Glutamatergic neuron (in vitro differentiated cells): ENCODE results near the gene POLR2A. TPM values are rescaled to one million over a fixed set of nuclear protein-coding genes. Genes with fewer than 3 reads are reported as not detected.

Source experiments
- DNase-seq: peaks from one replicate; pipeline ENCODE4 v3.0.0; 2022
- H3K27ac Mint-ChIP-seq: one replicate; pipeline ENCODE4 v1.8.0; 2020; ENCODE audit warnings: mild to moderate bottlenecking, mixed read lengths, inconsistent platforms; ENCODE audit not compliant: unreplicated experiment
- H3K27me3 Mint-ChIP-seq: one replicate; pipeline ENCODE4 v1.8.0; 2020; ENCODE audit warnings: mild to moderate bottlenecking, moderate library complexity, mixed read lengths, inconsistent platforms; ENCODE audit not compliant: unreplicated experiment
- H3K36me3 Mint-ChIP-seq: one replicate; pipeline ENCODE4 v1.8.0; 2020; ENCODE audit warnings: mild to moderate bottlenecking, mixed read lengths, inconsistent platforms; ENCODE audit not compliant: unreplicated experiment
- H3K4me1 Mint-ChIP-seq: one replicate; pipeline ENCODE4 v1.8.0; 2020; ENCODE audit warnings: mild to moderate bottlenecking, low read depth, mixed read lengths, inconsistent platforms; ENCODE audit not compliant: unreplicated experiment
- H3K4me3 Mint-ChIP-seq: one replicate; pipeline ENCODE4 v1.8.0; 2020; ENCODE audit warnings: mild to moderate bottlenecking, mixed read lengths, inconsistent platforms; ENCODE audit not compliant: unreplicated experiment
- H3K9me3 Mint-ChIP-seq: one replicate; pipeline ENCODE4 v1.8.0; 2020; ENCODE audit warnings: mild to moderate bottlenecking, moderate library complexity, mixed read lengths, inconsistent platforms; ENCODE audit not compliant: unreplicated experiment
- total RNA-seq: library from RNA; stranded (reverse); fragmentation: NEBNext Ultra II Directional; extraction: Animal tissue kit (Norgen Biotek cat#: 25700); gene quantifications from one replicate; pipeline ENCODE4 v1.2.1, GENCODE V29; 2021; ENCODE audit not compliant: unreplicated experiment
- TF ChIP-seq, protein P1 (sequence below): fragments of 200-600 bp; sonication (generic); IDR thresholded peaks from one replicate; pipeline ENCODE4 v1.5.0; 2021; ENCODE audit not compliant: partially characterized antibody, unreplicated experiment

POLR2A gene
- total RNA-seq, 1 donor from 2014 or later: 200 TPM

DNA sequence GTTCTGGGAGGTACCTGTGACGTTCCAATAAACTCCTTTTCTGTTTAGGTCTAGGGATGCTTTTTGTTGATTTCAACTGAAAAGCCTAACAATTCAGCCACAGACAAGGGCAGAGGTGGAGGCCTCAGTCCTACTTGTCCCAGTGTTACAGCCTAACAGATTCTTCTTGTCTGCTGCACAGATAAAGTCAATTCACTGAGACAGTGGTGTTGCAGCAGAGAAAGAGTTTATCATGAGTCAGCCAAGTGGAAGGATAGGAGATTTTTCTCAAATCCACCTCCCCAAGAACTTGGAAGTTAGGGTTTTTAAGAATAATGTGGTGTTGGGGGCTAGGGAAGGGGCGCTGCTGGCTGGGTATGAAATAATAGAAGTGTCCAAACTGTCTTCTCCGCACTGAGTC is 53.9 kb downstream of the POLR2A start:
- peaks cover 6% of the 10 kb centered on the region for H3K36me3 Mint-ChIP-seq
- DNase-seq: no peak

DNA sequence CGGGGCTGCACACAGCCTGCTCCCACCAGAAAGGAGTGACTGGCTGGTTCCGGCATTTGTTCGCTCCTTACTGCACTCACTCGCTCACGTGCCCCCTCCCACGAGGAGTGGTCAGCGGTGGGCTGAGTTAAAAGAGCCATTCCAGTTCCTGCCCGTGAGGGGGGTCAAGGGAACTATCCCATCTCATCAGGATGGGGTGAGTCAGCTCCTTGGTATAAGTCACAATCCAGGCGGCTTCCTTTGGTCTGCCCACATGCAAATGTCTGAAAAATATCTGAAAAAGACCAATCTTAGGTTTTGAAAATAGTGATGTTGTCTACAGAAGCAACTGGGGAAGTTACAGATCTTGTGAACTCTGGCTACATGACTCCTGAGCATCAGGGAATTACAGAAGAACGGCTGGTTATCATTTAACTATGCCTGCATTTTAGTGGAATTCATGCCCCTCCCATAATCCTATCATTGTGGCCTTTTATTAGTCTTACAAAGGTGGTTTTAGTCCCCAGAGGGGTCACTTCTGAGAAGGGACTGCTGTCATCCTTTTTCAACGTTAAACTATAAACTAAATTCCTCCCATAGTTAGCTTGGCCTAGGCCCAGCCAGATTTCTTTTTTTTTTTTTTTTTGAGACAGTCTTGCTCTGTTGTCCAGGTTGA is 54.9 kb downstream of the POLR2A start:
- DNase-seq: no peak
- Mint-ChIP-seq H3K27me3 (peaks cover 5% of the 10 kb centered on the region), H3K36me3 (peaks cover 6% of the 10 kb centered on the region), H3K4me3 (no peak overlapping the region), H3K27ac (no peak overlapping the region), H3K9me3 (peaks cover 4% of the 10 kb centered on the region), H3K4me1 (no peaks in the 10 kb centered on the region)
- TF ChIP-seq, protein P1, sequence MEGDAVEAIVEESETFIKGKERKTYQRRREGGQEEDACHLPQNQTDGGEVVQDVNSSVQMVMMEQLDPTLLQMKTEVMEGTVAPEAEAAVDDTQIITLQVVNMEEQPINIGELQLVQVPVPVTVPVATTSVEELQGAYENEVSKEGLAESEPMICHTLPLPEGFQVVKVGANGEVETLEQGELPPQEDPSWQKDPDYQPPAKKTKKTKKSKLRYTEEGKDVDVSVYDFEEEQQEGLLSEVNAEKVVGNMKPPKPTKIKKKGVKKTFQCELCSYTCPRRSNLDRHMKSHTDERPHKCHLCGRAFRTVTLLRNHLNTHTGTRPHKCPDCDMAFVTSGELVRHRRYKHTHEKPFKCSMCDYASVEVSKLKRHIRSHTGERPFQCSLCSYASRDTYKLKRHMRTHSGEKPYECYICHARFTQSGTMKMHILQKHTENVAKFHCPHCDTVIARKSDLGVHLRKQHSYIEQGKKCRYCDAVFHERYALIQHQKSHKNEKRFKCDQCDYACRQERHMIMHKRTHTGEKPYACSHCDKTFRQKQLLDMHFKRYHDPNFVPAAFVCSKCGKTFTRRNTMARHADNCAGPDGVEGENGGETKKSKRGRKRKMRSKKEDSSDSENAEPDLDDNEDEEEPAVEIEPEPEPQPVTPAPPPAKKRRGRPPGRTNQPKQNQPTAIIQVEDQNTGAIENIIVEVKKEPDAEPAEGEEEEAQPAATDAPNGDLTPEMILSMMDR: no peak

More for the DNA sequence above, 53.9 kb downstream of the POLR2A start:
- H3K4me3 Mint-ChIP-seq: no peak overlapping the region
- peaks cover 2% of the 10 kb centered on the region for H3K27me3 Mint-ChIP-seq
- H3K27ac Mint-ChIP-seq: no peak overlapping the region
- no peaks in the 10 kb centered on the region for H3K4me1 Mint-ChIP-seq
- H3K9me3 Mint-ChIP-seq: peaks cover 4% of the 10 kb centered on the region
- TF ChIP-seq, protein P1: no peak

DNA sequence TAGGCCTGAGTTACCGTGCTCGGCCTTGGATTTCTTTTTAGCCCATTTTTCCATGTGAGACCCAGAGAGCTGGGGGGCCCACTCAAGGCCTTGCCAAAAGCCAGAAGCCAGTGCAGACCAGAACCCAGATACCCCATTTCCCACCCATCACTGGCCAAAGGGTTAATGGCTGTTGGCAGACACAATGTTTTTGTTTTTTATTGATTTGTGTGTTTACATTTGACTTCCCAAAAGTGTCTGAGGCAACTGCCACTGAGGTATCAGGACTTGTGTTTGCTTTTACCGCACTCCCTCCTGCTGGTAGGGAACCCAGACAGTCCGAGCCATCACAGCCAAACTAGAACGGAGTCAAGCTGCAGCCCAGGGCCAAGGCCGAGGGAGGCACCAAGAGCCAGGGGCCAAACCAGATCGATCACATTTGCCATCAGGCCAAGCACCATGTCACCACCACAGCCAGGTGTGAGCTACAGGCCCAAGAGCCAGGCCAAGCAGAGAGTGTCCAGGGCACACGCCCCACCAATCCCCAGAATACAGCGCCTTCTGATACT is 57.0 kb downstream of the POLR2A start:
- no peak overlapping the region for H3K27ac Mint-ChIP-seq
- peaks cover 5% of the 10 kb centered on the region for H3K27me3 Mint-ChIP-seq
- TF ChIP-seq, protein P1: no peak
- peaks cover 4% of the 10 kb centered on the region for H3K9me3 Mint-ChIP-seq
- H3K4me1 Mint-ChIP-seq: no peaks in the 10 kb centered on the region
- peaks cover 6% of the 10 kb centered on the region for H3K36me3 Mint-ChIP-seq
- H3K4me3 Mint-ChIP-seq: no peak overlapping the region
- DNase-seq: no peak

DNA sequence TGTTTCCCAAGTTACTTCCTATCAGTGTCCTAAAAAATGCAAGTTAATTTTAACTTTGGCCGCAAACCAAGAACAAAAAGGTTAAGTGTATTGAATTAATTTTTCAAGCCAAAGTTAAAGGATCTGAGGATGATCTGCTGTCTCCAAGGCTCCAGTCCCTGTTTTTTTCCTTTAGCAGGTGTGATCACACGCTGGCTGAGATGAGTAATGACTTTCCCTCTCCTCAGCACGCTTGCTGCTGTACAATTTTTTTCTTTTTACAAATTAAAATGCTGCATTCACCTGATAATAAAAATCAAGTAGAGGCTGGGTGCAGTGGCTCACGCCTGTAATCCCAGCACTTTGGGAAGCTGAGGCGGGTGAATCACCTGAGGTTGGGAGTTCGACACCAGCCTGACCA is 60.7 kb downstream of the POLR2A start:
- no peak overlapping the region for H3K4me3 Mint-ChIP-seq
- no peak for DNase-seq
- H3K27me3 Mint-ChIP-seq: peaks cover 17% of the 10 kb centered on the region
- TF ChIP-seq, protein P1: no peak
- no peak overlapping the region for H3K27ac Mint-ChIP-seq
- H3K9me3 Mint-ChIP-seq: peaks cover 7% of the 10 kb centered on the region
- no peaks in the 10 kb centered on the region for H3K4me1 Mint-ChIP-seq
- no peaks in the 10 kb centered on the region for H3K36me3 Mint-ChIP-seq
